Measurements from ENCODE around the gene HSPD1.
"Not testable (repeated sequence)": the region's sequence is repeated elsewhere in the genome, so short reads cannot be mapped to it uniquely, and the experiment has no call there.

HSPD1 gene

GRCh38 chr2:197460649-197461048 is 39.0 kb downstream of the HSPD1 start:
- DNase-seq (ENCODE audit: low read depth) = no peak
- TF ChIP-seq CTCF (IDR thresholded peaks at IDR 0.05; ENCODE audit: control insufficient read depth, insufficient read depth, low read depth, low read length, missing control alignments) = no peak

GRCh38 chr2:197455428-197455827 is 44.2 kb downstream of the HSPD1 start:
- H3K4me3 ChIP-seq (ENCODE audit: control insufficient read depth, low read depth, low read length) = no peak overlapping the region
- DNase-seq (ENCODE audit: low read depth) = no peak
- TF ChIP-seq CTCF (IDR thresholded peaks at IDR 0.05; ENCODE audit: control insufficient read depth, insufficient read depth, low read depth, low read length, missing control alignments) = no peak

More at GRCh38 chr2:197460649-197461048, 39.0 kb downstream of the HSPD1 start:
- no peak overlapping the region for H3K4me3 ChIP-seq (ENCODE audit: control insufficient read depth, low read depth, low read length)

- peak overlapping the region; percentile 92 for H3K4me3 ChIP-seq (ENCODE audit: control insufficient read depth, low read depth, low read length)
- DNase-seq (ENCODE audit: low read depth) = no peak
- no peak for TF ChIP-seq CTCF (IDR thresholded peaks at IDR 0.05; ENCODE audit: control insufficient read depth, insufficient read depth, low read depth, low read length, missing control alignments)
These were observed 44.7 kb downstream of the HSPD1 start for GRCh38 chr2:197454923-197455322.

- H3K4me3 ChIP-seq (ENCODE audit: control insufficient read depth, low read depth, low read length) = peak overlapping the region; percentile 92
- TF ChIP-seq CTCF (IDR thresholded peaks at IDR 0.05; ENCODE audit: control insufficient read depth, insufficient read depth, low read depth, low read length, missing control alignments) = no peak
- peak; percentile 80 for DNase-seq (ENCODE audit: low read depth)
These were observed 45.7 kb downstream of the HSPD1 start for GRCh38 chr2:197453914-197454398.

- H3K4me3 ChIP-seq (ENCODE audit: control insufficient read depth, low read depth, low read length) = peak within 1 kb of the TSS; percentile 92
- TF ChIP-seq CTCF (IDR thresholded peaks at IDR 0.05; ENCODE audit: control insufficient read depth, insufficient read depth, low read depth, low read length, missing control alignments) = peak; percentile 26
- peak; percentile 99 for DNase-seq (ENCODE audit: low read depth)
These were observed 46.3 kb downstream of the HSPD1 start, which contains the start of gene COQ10B for GRCh38 chr2:197453123-197453913. TSS of gene COQ10B (plus strand) at chr2:197453552. CDS start at chr2:197453561, 9 bp downstream.

GRCh38 chr2:197452754-197453122 is 46.9 kb downstream of the HSPD1 start:
- no peak for TF ChIP-seq CTCF (IDR thresholded peaks at IDR 0.05; ENCODE audit: control insufficient read depth, insufficient read depth, low read depth, low read length, missing control alignments)
- peak overlapping the region; percentile 92 for H3K4me3 ChIP-seq (ENCODE audit: control insufficient read depth, low read depth, low read length)
- DNase-seq (ENCODE audit: low read depth) = no peak

- H3K4me3 ChIP-seq (ENCODE audit: control insufficient read depth, low read depth, low read length); DNase-seq (ENCODE audit: low read depth): not testable (repeated sequence)
These were observed 48.7 kb downstream of the HSPD1 start for GRCh38 chr2:197450935-197451358.
